GM12891 (cell line): ENCODE data around the gene NSUN2.

Experiments
- DNase-seq: peaks from one replicate; pipeline ENCODE4 v3.0.0; 2011; ENCODE audit warnings: low spot score; ENCODE audit not compliant: insufficient read length
- FAIRE-seq: peaks from 2 replicates; lab custom pipeline; 2011; peaks lifted over from hg19 to GRCh38; lab: Jason Lieb, UNC
- PAX5 ChIP-seq: IDR thresholded peaks from 2 replicates; pipeline ENCODE4 v1.6.1; 2011; ENCODE audit warnings: low read length, moderate library complexity, mild to moderate bottlenecking; ENCODE audit not compliant: insufficient read depth, severe bottlenecking
- POLR2A ChIP-seq: IDR thresholded peaks from 2 replicates; pipeline ENCODE4 v1.6.1; 2011; ENCODE audit warnings: low read depth, low read length, control low read depth
- POLR2AphosphoS5 ChIP-seq: IDR thresholded peaks from 2 replicates; pipeline ENCODE4 v1.6.1; 2011; ENCODE audit warnings: low read depth, low read length, control low read depth
- POU2F2 ChIP-seq: IDR thresholded peaks from 2 replicates; pipeline ENCODE4 v1.6.1; 2011; ENCODE audit warnings: low read depth, mild to moderate bottlenecking, control low read depth, low read length, moderate library complexity
- SPI1 ChIP-seq: IDR thresholded peaks from 2 replicates; pipeline ENCODE4 v1.6.1; 2011; ENCODE audit warnings: low read depth, low read length, control low read depth
- TAF1 ChIP-seq: IDR thresholded peaks from 2 replicates; pipeline ENCODE4 v1.6.1; 2011; ENCODE audit warnings: low read depth, low read length, control low read depth

Gene NSUN2

DNA sequence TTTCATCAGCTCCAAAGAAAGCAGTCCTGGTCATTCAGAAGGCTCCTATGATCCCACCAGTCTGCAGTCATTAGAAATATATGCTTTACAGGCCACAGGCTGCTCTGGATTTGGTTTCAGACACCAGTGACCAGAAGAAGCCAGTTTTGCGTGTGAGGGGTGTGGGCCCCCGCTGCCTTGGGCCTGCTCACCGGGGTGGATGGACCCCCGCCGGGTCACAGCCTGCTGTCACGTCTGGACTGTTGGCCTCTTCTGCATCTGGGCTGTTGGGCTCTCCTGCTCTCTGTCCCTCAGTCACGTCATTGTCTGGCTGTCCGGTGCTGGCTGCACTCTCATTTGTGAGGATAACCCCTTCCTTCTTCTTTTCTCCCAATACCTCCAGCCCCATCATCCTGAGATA lies 33.1 kb downstream of the NSUN2 start:
- no peak for TF ChIP-seq SPI1
- TF ChIP-seq PAX5: no peak
- TF ChIP-seq POU2F2: no peak
- TF ChIP-seq POLR2AphosphoS5: 0 out of 2 replicates have a peak, but pooled peaks have one; percentile 31
- TF ChIP-seq POLR2A: peak; percentile 34; the same call in 1 of the 2 replicates
- no peak for TF ChIP-seq TAF1
- DNase-seq: no peak
- no peak for FAIRE-seq

DNA sequence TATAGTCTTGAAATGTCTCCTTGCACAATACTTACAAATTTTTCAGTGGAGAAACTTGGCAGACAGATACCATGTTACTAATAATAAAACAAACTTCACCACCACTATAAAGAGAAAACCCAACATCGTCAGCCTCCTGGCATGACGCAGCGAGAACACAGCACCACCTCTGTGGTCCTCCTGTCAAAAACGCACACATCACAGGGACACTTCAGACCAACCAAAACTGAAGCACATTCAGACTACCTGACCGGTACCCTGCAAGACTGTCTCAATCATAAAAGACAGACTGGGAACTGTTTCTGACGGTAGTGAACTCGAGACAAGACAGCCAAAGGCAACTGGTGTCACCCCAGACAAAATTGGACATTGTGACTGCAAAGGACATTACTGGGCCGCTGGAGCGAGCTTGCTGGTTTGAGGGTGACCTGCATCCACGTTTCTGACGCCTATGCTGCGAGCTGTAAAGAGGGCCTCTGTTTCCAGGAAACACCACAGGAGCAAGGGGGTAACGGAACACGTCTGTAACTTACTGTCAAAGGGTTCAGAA lies 34.4 kb downstream of the NSUN2 start:
- TF ChIP-seq TAF1 (no peak), POLR2A (peak; percentile 68), SPI1 (no peak), PAX5 (no peak), POU2F2 (no peak), POLR2AphosphoS5 (peak; percentile 80; the same call in 1 of the 2 replicates)
- DNase-seq: no peak
- no peak for FAIRE-seq

DNA sequence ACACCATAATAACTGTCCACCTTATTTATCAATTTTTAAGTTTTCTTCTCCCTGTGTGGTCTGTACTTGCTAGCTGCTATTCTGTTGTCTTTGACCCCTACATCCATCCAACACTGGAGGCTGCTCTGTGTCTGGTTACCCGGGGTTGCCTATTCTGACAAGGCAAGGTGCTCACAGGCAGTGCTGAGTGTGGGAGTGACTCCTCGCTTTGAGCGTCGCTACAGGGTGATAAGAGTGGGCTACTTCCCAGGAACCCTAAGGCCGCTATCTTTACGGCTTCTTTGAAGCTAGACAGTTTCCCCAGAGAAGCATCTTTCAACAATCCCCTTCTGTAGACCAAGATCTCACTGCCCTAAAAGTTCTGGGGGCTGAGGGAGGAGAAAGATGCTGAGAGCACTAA lies 35.3 kb downstream of the NSUN2 start:
- no peak for DNase-seq
- TF ChIP-seq SPI1: no peak
- TF ChIP-seq POLR2AphosphoS5: no peak
- no peak for TF ChIP-seq PAX5
- TF ChIP-seq POU2F2: no peak
- no peak for TF ChIP-seq TAF1
- TF ChIP-seq POLR2A: no peak; the same call in 1 of the 2 replicates
- no peak for FAIRE-seq

DNA sequence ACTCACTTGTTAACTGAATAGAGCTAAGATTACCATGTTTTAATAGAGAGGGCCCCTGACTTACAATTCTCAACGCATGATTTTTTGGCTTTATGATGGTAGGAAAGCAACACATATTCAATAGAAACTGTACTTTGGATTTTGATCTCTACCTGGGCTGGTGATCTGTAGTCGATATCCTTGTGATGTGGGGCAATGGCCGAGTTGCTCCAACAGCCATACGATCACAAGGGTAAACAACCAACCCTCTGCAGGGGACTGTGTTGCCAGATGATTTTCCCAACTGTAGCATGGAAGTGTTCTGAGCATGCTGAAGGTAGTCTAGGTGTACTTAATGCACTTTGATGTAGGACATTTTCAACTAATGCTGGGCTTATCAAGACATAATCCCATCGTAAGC lies 36.5 kb downstream of the NSUN2 start:
- TF ChIP-seq PAX5 (no peak), POU2F2 (no peak), POLR2A (no peak), TAF1 (no peak), POLR2AphosphoS5 (no peak), SPI1 (no peak)
- FAIRE-seq: no peak
- no peak for DNase-seq

DNA sequence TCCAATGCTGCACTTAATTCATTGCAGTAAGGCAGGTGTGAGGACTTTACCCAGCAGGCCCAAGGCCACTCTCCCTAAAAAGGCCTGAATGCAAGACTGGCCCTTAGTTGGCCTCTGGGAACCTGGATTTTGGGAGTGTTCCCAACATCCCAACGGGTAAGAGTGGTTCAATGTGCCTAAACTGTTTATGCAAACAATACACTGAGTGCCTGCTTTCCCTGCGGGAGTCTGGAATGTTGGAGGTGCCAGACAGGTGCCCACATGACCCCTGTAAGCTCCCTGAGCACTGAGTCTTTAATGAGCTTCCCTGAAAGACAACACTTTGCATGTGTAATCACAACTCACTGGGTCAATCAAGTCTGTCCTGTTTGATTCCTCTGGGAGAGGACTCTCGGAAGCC lies 37.4 kb downstream of the NSUN2 start:
- DNase-seq (no peak), FAIRE-seq (no peak)

DNA sequence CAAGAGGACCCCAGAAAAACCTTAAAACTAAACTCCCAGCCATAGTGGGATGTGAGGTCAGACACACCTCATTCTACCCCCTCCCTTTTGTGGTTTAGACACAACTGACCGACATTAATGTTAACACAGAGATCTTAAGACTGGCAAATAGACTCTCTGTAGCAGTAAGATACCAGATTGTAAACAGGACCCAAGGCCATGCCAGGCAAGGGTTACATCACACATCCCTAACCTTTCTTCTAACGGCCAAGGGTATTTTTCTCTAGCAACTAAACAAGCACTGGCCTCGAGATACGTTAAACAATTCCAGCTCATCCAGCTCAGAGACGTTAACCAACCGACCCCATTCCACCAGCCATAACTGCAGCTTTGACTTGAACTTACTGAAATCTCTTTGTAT lies 38.8 kb downstream of the NSUN2 start:
- FAIRE-seq (no peak), DNase-seq (no peak)
- no peak for TF ChIP-seq POU2F2
- TF ChIP-seq TAF1: no peak
- no peak for TF ChIP-seq SPI1
- no peak for TF ChIP-seq PAX5
- TF ChIP-seq POLR2AphosphoS5: no peak
- no peak for TF ChIP-seq POLR2A

More for the DNA sequence above, 37.4 kb downstream of the NSUN2 start:
- no peak for TF ChIP-seq POLR2AphosphoS5
- TF ChIP-seq SPI1: no peak
- TF ChIP-seq TAF1: no peak
- TF ChIP-seq POLR2A: no peak
- no peak for TF ChIP-seq POU2F2
- TF ChIP-seq PAX5: no peak

DNA sequence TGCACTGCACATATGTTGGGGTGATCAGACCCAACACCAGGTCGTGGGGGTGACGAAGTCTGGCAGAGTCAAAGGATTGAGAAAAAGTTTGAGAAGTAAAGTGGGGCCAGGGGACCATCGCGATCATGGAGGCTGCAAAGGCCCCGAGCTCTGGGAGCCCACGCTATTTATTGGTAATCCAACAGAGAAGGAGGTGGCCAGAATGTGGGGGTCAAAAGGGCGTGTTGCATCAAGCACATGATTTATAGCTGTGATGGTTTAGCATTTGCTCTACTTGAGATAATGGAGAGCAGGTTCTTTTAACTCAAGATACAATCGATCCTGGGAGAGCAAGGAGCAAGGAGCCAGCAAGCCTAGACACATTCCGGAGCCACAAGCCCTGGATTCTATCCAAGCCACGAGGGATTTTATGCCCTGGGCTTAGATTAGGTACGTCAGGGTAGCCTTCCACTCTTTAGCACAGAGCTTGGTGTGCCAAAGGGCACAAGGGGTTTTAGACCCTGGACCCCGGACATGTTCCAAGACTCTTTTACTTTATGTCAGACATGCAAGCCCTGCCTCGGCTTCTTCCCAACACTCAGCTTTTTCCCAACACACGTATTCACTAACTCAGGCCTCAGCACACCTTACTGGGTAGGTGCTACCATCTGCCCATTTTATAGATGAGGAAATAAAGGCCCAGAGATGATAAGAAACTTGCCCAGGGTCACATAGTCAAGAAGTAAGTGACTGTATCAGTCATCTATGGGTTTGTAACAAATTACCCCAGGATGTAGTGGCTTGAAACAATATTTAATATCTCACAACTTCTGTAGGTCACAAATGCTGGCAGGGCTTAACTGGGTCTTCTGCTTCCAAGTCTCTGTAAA lies 39.5 kb downstream of the NSUN2 start:
- FAIRE-seq (no peak), DNase-seq (no peak)
- TF ChIP-seq SPI1 (no peak), POLR2A (no peak), POLR2AphosphoS5 (no peak), POU2F2 (no peak), PAX5 (no peak), TAF1 (no peak)

DNA sequence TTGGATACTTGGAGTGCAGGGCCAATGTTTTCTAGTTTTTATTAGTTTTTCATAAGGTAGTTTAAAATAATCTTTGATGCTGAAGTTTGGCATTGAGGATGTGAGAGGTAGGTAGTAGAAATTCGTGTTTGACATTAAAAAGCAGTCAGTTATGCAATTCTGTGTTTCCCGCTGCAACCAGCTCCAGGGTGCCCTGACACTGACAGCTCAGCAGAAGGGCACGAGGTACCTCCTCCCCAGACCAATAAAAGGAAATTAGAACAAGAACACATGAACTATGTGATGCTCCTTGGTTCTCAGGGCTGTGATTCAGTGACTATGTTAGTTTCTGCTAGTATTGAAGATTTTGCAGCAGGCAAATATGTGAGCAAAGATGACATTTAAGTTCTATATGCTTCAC lies 40.2 kb downstream of the NSUN2 start:
- no peak for DNase-seq
- no peak for TF ChIP-seq SPI1
- no peak for TF ChIP-seq POU2F2
- TF ChIP-seq POLR2A: no peak
- no peak for TF ChIP-seq TAF1
- TF ChIP-seq PAX5: no peak
- FAIRE-seq: no peak

DNA sequence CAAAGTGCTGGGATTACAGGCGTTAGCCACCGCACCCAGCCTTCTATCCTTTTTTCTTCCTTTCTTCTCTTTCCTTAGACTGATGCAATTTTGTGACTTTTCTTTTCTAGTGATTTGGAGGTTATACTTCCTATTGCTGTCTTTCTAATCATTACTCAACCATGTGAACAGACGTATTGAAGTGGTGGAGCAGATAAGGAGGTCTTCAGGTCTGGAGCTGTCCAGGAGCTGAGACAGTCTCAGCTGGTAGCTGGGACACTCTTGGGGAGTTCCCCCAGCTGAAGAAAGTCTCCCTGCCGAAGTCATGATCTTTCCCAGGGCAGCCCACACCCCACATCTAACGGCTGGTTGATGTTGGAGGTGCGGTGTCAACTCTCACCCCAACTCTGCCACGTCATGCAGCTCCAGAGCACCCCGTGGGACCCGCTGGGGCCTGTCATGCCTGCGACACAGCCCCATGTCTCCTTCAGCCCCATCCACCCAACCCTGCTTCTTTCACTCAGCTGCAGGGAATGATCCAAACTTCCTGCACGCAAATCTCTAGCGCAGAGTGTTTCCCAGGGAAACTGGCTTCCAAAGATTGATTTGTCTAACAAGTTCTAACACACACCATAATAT lies 41.1 kb downstream of the NSUN2 start:
- TF ChIP-seq PAX5 (no peak), POLR2AphosphoS5 (no peak), POU2F2 (no peak), SPI1 (no peak)
- DNase-seq (no peak), FAIRE-seq (no peak)
